GM19238 (cell line): ENCODE data around the gene LSP1.

Experiments
- DNase-seq: peaks from one replicate; pipeline ENCODE4 v3.0.0; 2011; ENCODE audit warnings: low spot score; ENCODE audit not compliant: insufficient read length

LSP1 gene

DNA sequence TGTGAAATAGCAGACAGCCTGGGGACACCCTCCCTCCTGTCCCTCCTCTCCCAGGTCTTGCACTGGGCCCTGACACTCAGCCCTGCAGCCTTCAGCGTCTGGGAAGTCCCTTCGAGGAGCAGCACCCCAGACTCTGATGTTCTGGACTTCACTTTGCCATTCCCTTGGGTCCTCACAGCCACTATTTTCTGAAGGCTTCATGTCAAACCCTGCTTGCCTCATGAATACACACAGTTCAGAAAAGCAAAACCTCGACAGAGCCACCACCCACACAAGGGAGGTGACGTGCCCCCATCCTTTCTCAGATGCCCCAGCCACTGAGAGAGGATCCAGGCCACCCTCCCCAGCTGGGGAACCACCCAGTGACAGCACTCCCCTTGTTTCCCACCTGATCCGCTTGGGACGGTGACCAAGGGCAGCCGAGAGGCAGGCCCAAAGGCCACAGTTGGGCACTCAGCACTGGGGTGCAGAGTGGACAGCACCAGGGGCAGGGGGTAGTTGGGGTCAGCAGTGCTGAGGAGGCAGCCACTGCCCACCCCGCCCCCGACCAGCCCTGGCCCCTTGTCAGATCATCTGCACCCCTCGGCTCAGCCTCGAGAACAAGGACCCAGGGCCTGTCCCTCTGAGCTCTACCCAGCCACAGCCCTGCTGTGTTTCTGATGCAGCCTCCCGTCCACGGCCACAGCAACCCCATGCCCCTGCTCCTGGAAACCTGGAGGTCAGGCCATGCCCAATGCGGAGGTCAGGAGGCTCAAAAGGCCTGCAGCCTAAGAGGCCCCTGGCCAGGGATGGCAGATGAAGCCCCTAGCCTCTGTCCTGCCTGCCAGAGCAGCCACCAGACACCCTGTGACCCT lies 63.5 kb downstream of the LSP1 start:
- DNase-seq = no peak

DNA sequence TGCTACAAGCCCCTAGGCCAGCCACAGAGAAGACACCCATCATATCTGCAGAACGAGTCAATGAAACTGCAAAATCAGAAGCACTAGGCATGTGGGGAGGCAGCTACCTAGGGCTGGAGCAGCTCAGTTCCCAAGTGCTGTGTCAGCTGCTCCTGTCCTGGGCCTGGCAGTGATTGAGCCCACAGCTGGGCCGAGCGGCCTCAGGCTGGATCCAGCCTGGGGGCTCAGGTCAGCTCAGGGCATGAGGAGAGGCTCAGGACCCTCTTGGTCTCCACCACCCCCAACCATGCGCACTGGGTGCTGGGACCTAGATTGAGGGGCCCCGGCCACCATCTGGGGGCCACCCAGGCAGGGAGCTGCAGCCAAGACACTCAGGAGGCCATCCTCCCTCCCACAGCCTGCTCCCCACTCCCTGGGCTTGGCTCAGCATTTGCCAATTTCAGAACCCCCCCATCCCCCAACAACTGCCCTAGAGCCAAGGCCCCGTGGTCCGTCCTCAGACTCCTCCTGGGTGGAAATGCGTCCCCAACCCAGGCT lies 64.2 kb downstream of the LSP1 start:
- no peak for DNase-seq

DNA sequence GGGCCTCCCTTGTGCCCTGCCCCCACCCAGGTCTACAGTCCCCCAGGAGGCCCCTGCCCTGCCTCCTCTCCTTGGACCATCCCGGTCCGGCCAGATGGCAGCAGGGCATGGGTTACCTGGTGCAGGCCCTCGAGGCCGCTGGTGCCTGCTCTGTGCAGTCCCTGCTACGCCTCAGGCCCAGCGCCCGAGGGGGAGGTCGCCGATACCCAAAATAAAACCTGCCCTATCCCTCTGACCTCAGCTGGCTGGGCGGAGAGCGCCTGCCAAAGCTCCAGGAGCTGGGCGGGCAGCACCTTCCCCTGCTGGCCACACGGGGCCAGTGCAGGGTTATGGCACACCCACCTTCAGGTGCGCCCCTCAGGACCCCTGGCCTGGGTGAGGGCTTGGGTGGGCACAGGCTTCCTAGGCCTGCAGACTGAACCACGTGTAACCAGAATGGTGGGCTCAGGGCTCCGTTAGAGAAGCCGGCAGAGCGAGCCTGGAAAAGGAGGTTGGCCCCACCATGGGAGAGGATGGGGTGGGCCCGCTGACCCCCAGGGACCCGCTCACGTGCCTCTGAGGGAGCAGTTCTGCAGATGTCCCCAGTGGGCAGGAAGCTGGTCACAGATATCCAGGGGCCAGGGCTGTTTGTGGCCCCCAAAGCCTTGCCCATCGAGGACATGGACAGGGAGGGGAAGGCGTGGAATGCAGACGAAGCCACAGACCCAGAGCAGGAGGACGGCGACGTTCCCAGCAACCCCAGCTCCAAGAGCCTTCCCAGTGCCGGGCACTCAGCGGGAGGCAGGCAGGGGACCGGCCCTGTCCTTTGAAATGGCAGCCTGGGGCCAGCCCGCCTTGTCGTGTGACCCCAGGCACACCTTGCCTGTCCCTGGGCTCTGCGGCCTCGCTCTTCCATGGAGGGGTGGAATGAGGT lies 64.9 kb downstream of the LSP1 start:
- DNase-seq = no peak

DNA sequence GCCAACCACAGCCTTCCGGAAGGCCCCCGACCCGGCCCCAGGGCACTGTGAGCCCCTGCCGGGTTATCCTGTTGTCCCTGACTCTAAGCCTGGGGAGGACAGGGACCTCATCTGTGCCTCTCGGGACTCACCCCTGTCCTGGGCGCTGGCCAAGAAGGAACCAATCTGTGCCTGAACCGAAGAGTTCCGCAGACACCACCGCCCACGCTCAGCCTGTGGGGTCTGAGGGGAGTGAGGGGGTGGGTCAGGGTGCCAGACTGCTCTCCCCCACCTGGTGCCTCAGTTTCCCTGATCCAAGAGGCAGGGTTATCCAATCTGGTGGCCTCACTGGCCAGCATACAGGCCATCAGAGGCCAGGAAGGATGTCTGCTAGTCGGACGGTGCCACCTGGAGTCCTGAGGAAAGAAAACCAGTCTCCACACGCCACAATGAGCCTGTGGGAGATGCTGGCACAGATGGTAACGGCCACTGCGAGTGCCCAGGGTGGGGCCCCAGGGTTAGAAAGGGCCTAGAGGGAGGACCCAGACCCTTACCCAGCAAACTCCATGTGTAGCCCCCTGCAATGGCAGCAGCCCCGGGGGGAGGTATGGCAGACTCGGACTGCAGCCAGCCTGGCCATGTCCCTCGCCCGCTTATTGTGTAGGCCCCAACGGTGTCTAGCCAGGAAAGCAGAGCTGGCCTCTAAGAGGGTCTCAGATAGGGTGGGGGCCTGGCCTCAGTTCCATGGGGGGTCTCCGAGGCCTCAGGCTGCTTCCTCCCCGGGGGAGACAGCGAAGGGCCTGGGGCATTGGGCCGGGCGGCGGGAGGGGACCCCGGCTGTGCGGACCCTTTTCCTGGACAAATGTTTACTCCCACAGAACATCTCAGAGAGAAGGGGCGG lies 65.8 kb downstream of the LSP1 start:
- no peak for DNase-seq

DNA sequence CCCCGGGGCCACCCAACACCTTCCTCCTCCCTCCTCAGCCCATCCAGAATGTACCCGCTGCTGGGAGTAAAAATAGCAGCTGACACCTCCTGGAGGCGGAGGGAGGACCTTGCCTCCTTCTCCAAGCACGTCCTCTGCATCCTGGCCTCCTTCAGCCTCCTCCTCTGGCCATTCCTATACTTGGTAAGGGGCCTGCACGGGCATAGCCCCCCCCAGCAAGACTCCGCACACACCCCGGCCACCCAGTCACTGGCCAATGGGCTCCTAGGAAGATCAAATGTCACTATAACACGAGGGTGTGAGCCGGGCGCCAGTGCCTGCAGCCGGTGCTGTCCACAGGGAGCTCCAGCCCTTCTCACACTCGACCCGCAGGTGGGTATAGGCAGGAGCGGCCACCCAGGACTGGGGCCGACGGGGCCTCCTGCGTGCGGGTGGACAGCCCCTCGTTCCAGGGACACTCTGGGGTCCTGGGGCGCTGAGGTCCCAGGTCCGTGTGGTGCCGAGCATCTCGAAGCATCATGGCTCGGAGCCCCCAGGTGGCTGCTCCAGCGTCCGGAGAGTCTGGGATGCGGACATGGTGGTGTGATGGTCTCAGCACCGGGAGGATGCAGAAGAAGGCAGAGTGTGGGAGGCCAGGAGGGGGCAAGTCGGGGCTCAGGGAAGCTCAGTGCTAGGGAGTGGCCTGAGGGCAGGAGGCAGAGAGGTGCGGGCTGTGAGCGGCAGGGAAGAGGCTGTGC lies 66.7 kb downstream of the LSP1 start, which contains the start of gene TNNT3:
Gene TNNT3 (plus strand): TSS at position 313 of the 737 bp plus-strand sequence. CDS start 3,172 bp downstream, outside the sequence.
- DNase-seq = no peak

DNA sequence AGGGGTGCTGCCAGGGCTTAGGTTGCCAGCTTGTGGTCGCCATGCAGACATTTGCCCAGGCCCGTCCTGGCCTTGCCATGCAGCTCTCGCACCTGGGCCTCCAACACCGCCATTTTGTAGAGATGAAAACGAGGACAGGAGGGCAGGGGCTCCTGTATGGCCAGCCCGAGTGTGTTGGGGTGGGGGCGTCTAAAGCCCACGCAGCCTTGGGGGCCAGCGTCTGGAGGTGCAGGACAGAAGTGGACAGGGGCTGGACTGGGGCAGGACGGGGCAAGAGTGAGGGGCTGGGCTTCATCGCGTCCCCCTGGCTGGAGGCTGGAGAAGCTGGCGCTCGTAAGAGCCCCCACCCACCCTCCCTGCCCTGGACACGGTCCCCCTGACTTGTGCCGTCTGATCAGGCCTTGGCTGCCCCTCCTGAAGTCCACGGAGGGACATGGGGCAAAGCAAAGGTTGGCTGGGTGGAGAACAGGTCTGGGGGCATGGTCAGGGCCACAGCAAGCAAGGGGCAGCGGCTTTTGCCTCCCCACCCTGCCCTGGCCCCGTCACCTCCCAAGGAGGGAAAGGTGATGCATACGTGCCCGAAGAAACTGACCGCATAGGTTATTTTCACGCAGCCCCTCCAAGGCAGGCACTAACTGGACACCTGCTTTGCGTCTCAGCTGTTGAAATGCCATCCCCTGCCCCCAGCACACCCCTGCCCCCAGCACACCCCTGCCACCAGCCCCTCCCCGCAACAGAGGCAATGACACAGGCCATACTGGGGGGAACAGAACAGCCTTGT lies 67.4 kb downstream of the LSP1 start:
- DNase-seq = no peak

DNA sequence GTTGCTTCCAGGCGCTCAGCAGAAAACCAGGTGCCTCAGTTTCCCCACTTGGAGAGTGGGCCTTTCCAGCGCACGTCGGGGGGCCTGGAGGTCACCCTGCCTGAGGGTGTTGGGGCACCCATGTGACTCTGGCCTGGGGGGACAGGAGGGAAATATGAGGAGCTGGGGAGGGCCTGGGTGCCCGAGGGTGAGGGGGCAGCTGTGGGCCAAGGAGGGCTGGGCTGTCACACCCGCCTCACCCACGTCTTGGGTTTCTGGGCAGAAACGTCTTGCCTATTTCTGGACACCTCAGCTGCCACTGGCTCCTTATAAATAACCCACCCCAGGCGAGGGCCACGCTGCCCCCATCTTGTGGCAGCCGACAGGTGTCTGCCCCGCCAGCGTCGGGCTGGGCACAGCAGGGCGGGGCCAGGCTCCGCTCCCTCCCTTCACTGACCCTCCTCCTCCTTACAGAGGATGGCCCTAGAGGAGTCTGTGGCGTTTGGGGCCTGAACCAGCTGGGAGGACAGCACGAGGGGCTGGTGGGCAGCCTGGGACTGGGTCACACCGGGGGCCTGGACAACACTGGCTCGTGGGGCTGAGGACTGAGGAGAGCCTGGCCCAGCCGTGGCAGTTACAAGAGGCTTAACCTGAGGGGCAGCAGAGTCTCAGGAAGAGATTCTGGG lies 68.2 kb downstream of the LSP1 start:
- DNase-seq = no peak

DNA sequence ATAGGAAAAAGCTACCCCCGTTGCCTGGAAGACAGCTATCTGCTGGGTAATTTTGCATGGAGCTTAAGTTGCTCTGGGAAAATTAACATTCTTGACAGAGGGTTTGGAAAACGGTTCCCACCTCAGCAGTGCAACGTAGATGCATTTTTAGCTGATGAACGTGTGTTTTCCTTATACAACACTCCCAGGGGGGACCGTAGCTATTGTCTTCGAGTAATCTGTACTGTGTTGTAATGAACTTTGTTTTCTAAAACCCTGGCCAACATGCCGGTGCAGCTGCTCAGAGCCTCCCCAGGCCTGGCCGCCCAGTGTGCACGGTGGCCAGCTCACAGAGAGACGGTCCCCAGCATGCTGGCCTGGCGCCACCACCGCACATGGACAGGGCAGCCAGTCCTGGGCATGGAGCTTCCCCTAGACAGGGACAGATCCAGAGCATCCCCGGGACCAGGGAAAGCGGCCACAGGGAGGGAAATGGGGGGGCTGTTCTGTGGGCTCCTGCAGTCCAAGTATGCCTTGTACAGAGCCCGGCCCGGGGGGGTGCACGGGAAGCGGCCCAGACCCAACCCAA lies 68.8 kb downstream of the LSP1 start:
- DNase-seq = no peak

DNA sequence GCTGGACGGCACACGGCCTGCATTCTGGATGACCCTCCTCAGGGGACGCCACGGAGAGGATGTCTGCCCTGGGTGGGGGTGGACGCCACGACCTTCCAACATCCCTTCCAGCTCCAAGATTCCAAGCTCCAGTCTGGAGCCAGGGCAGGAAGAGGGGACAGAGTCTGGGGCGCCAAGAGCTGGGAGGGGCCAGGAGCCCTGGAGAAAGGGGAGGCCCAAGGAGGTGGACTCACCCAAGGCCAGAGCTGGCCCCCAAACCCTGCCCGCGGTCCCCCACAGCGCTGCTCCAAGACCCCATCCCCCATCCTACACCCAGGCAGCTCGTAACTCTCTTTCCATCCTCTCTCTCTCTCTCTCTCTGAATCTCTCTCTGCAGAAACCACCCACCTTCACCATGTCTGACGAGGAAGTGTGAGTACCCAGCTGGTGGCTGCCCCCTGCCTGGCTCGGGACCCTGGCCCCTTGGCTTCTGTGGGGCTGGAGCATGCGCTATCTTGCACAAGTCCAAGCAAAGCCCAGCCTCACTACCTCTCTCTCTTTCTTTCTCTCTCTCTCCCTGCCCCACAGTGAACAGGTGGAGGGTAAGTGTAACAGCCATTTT lies 69.7 kb downstream of the LSP1 start:
- DNase-seq = no peak

DNA sequence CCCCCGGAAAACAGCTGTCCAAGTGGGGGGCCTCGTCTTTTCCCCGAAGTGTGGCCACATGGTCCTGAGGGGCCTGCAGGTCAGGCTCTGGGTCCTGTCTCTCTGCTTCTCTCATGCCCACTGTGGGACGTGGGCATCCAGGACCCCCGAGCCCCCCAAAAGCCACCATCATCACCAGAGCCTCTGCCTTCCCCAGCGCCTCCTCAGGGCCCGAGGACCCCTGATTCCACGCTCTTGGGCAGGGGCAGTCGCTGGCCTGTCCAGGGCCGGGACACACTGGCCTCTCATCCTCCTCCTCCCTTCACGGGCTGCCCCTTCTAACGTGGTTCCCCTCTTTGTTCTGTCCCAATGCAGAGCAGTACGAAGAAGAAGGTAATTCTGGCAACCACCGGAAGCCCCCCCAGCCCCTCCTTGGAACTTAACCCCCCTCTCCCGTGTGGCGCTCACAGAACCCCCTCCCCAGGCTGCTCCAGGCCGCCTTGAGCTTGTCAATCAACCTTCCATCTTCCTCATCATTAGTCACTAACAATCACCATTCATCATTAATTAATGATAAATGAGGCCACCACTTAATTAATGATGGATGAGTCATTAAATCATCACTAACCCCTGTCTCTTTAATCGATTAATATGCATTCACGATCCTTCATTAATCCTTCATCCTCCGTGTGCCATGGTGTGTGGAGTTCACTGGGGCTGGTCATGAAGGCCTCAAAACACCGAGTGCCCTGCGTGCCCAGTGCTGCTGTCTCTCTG lies 70.5 kb downstream of the LSP1 start:
- DNase-seq = no peak

DNA sequence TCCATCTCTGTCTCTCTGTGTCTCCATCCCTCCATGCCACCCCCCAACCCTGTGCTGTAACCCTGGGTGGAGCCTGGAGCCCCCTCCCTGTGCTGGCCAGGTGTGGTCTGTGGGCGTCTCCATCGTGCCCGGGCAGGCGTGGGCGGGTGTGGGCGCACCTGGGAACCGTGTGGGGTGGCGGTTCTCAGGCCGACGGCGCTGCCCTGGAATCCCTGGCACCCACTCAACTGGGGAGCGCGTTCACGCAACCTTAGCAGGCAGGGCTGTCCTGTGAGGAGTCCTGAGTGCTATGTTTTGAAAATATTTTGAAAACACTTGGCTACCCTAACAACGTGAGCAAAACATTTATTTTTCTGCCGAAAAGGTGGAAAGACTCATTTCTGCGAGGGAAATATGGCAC lies 71.3 kb downstream of the LSP1 start:
- DNase-seq = no peak

DNA sequence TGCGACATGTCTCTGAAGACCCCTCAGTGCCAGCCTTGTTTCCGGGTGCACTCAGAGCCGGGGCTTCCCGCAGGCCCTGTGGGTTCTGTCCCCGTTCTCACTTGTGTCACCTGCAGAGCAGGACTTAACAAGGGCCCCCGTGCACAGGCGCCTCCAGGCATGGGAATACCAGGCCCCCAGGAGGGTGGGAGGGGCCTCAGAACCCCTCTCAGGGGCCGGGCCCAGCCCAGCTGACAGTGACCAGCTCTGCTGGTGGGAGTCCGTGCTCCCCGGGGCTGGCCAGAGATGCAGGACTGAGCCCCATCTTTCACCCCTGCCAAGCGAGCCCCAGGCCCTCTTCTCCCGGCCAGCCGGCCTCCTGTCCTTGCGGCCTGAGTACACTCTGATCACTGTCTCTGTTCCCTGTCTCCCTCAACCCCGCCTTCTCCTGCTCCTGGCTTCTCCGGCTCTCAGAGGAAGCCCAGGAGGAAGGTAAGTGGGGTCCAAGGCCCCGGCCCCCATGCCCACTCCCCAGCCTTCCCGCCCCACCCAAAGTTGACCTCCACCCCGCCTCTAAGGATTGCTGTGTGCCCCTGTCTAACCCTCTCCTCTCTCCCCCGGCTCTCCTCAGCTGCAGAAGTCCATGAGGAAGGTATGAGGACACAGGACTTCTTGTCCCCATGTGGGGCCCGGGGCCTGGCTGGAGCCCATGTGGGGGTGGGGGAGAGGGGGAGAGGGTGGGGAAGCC lies 71.9 kb downstream of the LSP1 start:
- no peak for DNase-seq

DNA sequence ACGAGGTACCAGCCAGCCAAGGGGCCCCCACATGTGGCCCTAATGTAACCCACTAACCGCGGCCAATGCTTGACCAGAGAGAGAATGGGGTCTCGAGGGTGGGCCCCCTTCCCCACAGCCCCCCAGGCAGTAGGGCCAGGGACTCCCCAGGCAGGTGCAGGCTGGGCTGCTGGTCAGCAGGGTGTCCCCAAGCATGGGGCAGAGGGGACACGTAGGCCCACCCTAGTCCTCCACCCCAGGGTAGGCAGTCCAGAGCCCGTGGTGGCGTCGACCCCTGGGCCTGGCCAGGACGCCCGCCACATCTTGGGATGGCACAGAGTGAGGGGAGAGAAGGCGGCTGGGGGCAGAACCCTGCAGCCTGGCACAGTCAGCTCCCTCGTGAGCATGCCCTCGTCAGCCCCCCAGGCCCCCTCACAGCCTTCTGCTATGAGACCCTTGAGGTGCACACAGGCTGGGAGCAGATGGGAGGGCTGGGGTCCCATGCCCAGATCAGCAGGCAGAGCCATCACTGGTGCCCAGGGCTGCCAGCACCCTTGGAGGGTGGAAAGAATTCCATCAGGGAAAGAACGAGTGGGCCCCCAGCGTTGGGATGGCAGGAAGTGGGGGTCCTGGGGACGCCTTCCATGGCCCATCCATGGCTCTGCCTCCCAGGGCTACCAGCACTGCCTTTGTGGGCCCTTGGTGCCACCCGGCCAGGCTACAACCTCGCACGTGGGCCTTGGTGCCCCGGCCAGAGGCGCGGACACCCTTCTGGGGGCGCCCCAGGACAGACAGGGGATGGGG lies 72.7 kb downstream of the LSP1 start:
- no peak for DNase-seq

DNA sequence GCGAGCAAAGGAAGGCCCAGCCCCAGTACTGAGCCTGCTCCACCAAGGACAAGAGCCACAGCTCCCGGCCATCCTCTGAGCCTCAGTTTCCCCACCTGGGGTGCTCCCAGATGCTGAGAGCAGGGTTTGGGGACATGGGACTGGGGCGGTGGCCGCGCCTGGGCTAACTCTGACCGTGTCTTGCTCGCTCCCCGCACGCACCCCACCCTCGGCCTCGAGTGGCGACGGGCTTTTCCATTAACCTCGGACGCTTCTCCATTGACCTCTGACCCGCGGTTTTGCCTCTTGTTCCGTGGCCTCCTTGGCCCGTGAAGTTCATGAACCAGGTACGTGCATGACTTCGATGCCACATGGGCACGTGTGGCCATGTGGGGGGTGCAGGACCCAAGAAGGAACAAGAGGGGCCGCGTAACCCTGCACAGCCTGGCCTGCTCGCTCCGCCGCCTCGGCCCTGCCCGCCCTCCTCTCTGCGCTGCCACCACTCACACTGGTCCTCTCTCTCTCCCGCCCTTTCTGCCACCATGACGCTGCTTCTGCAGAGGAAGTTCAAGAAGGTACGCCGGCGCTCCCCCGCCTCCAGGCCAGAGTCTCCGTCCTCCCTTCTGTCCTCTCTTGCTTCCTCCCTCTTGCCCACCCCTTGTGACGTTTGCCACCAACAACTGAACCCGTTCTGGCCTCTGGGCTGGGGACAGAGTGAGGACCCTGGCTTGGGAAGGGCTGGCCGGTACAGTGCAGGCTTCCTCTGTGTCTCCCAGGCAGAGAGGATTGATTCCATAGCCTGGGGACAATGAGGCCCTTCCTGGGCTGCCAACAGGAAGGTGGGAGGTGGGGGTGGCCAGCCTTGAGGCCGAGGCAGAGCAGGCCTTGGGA lies 73.5 kb downstream of the LSP1 start:
- DNase-seq = no peak
